A673 (cell line): ENCODE results near the gene EZH2. TPM values are rescaled to one million over a fixed set of nuclear protein-coding genes. Genes with fewer than 3 reads are reported as not detected.

Experiments used
- BruUV-seq: library from RNA; stranded (reverse); fragments of 400-500 nt; replicated peaks from 2 replicates; lab custom pipeline; 2021; lab: Mats Ljungman, UMichigan
- CTCF ChIA-PET: fragments of 300-600 bp; sonication (Branson Sonifier 250); formaldehyde crosslinking; loops from one replicate; lab custom pipeline; 2022; ENCODE audit warnings: antibody characterized with exemption; lab: Charles Lee
- POLR2A ChIA-PET: fragments of 300-600 bp; sonication (Branson Sonifier 250); formaldehyde crosslinking; loops from one replicate; lab custom pipeline; 2022; ENCODE audit warnings: antibody characterized with exemption; ENCODE audit not compliant: low non-redundant PET; lab: Charles Lee
- DNase-seq: peaks from one replicate; pipeline ENCODE4 v3.0.0-alpha.2; 2015; ENCODE audit warnings: low spot score
- H3K27ac ChIP-seq: fragments of 200-600 bp; sonication (generic); 2 replicates; pipeline ENCODE4 v1.5.1; 2016; ENCODE audit warnings: mixed run types, low read depth, mild to moderate bottlenecking, mixed read lengths, antibody characterized with exemption, low read length; ENCODE audit not compliant: poor library complexity, severe bottlenecking
- H3K27me3 ChIP-seq: fragments of 200-600 bp; sonication (generic); replicated peaks from 2 replicates; pipeline ENCODE4 v1.6.1; 2017; ENCODE audit warnings: mixed run types, low read depth, mild to moderate bottlenecking, mixed read lengths, antibody characterized with exemption, low read length; ENCODE audit not compliant: insufficient read depth, poor library complexity
- H3K36me3 ChIP-seq: fragments of 200-600 bp; sonication (generic); 2 replicates; pipeline ENCODE4 v1.6.1; 2016; ENCODE audit warnings: mixed run types, mild to moderate bottlenecking, mixed read lengths, antibody characterized with exemption, low read length; ENCODE audit not compliant: insufficient read depth, poor library complexity, severe bottlenecking
- H3K4me1 ChIP-seq: fragments of 200-600 bp; sonication (generic); 2 replicates; pipeline ENCODE4 v1.6.1; 2017; ENCODE audit warnings: mixed run types, mild to moderate bottlenecking, mixed read lengths, antibody characterized with exemption, low read length; ENCODE audit not compliant: insufficient read depth, poor library complexity, severe bottlenecking
- H3K4me3 ChIP-seq: fragments of 200-600 bp; sonication (generic); 2 replicates; pipeline ENCODE4 v1.5.1; 2016; ENCODE audit warnings: low read depth, mixed run types, mild to moderate bottlenecking, mixed read lengths, low read length; ENCODE audit not compliant: poor library complexity, severe bottlenecking
- H3K9me3 ChIP-seq: fragments of 200-600 bp; sonication (generic); 2 replicates; pipeline ENCODE4 v1.6.1; 2016; ENCODE audit warnings: mixed run types, low read depth, mild to moderate bottlenecking, mixed read lengths, antibody characterized with exemption, low read length; ENCODE audit not compliant: poor library complexity, severe bottlenecking
- CTCF ChIP-seq: fragments of 300-800, 200-600 bp; sonication (generic); conservative IDR thresholded peaks from 2 replicates; pipeline ENCODE4 v1.5.1; 2017; ENCODE audit warnings: low read depth, mild to moderate bottlenecking, antibody characterized with exemption, low read length, moderate library complexity, mixed read lengths
- EZH2 ChIP-seq: fragments of 200-600 bp; sonication (generic); IDR thresholded peaks from 2 replicates; pipeline ENCODE4 v1.6.1; 2017; ENCODE audit warnings: borderline replicate concordance, low read depth, mild to moderate bottlenecking, mixed read lengths, antibody characterized with exemption, low read length; ENCODE audit not compliant: poor library complexity, severe bottlenecking
- intact Hi-C: fragments of 100-400 bp; cut with micrococcal nuclease; formaldehyde crosslinking; loops from one replicate; pipeline ENCODE4 v1.10.0; 2022; ENCODE audit not compliant: unreplicated experiment
- total RNA-seq: library from RNA; stranded (reverse); gene quantifications from 2 replicates; pipeline ENCODE4 v1.2.3, GENCODE V29; 2021

Gene EZH2
- total RNA-seq, 1 experiment from 2014 or later = 140 TPM

- CTCF ChIA-PET = no interaction called here
These were observed 5.8 kb downstream of the EZH2 start for GRCh38 chr7:148878317-148878716.

GRCh38 chr7:148877517-148877916 is 6.6 kb downstream of the EZH2 start:
- intact Hi-C loops = no loop called here
- BruUV-seq = no TSS peak
- POLR2A ChIA-PET = no interaction called here
- Histone ChIP-seq H3K27ac (no peak overlapping the region), H3K4me1 (peaks cover 27% of the 10 kb centered on the region), H3K36me3 (no peaks in the 10 kb centered on the region), H3K9me3 (no peaks in the 10 kb centered on the region), H3K27me3 (no peaks in the 10 kb centered on the region), H3K4me3 (no peak overlapping the region)
- no peak for TF ChIP-seq CTCF
- TF ChIP-seq EZH2 = no peak
- DNase-seq = no peak
- CTCF ChIA-PET = no interaction called here

More at GRCh38 chr7:148878317-148878716, 5.8 kb downstream of the EZH2 start:
- Histone ChIP-seq H3K4me3 (no peak overlapping the region), H3K9me3 (no peaks in the 10 kb centered on the region), H3K4me1 (peaks cover 27% of the 10 kb centered on the region), H3K27me3 (no peaks in the 10 kb centered on the region), H3K36me3 (no peaks in the 10 kb centered on the region), H3K27ac (no peak overlapping the region)
- no peak for DNase-seq
- POLR2A ChIA-PET = no interaction called here
- BruUV-seq = no TSS peak
- intact Hi-C loops = no loop called here
- TF ChIP-seq EZH2 (no peak), CTCF (no peak)

- ChIA-PET POLR2A (no interaction called here), CTCF (no interaction called here)
- Histone ChIP-seq H3K9me3 (no peaks in the 10 kb centered on the region), H3K36me3 (peaks cover 5% of the 10 kb centered on the region), H3K4me1 (peaks cover 17% of the 10 kb centered on the region), H3K4me3 (no peak overlapping the region), H3K27me3 (no peaks in the 10 kb centered on the region), H3K27ac (no peak overlapping the region)
- intact Hi-C loops = no loop called here
- no TSS peak for BruUV-seq
- no peak for DNase-seq
- TF ChIP-seq EZH2 (no peak), CTCF (no peak)
These were observed 11.9 kb downstream of the EZH2 start for GRCh38 chr7:148872188-148872587.
